Measurements from ENCODE around the gene OSBPL2.

OSBPL2 gene

DNA sequence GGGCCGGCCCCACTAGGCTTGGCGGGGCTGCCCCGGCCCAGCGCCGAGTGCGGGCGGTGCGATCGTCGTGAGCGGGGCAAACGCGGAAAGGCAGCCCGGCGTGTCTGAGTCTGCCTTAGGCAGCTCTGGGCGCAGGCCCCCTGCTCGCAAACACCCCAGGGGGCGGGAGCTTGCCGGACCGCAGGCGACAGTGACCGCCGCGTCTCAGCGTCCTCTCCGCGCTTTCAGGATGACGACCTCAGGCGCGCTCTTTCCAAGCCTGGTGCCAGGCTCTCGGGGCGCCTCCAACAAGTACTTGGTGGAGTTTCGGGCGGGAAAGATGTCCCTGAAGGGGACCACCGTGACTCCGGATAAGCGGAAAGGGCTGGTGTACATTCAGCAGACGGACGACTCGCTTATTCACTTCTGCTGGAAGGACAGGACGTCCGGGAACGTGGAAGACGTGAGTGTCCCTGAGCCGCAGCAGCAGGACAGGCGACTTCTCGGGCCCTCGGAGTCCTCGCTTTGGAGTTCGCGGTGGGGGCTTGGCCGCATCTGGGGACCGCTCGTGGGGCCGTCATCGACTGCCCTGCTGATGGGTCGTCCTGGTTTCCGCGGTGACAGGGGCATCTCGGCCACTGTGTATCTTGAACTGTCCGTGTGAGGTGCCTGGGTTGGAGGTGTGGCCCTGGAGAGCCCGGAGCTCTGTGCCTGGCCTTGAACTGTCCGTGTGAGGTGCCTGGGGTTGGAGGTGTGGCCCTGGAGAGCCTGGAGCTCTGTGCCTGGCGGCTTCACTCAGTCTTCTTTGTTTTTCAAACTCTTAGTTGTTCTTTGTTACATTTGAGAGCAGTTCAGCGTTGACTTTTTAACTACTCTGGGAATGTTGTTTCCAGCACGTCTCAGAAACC is 65.3 kb downstream of the OSBPL2 start:
- no peak for DNase-seq

DNA sequence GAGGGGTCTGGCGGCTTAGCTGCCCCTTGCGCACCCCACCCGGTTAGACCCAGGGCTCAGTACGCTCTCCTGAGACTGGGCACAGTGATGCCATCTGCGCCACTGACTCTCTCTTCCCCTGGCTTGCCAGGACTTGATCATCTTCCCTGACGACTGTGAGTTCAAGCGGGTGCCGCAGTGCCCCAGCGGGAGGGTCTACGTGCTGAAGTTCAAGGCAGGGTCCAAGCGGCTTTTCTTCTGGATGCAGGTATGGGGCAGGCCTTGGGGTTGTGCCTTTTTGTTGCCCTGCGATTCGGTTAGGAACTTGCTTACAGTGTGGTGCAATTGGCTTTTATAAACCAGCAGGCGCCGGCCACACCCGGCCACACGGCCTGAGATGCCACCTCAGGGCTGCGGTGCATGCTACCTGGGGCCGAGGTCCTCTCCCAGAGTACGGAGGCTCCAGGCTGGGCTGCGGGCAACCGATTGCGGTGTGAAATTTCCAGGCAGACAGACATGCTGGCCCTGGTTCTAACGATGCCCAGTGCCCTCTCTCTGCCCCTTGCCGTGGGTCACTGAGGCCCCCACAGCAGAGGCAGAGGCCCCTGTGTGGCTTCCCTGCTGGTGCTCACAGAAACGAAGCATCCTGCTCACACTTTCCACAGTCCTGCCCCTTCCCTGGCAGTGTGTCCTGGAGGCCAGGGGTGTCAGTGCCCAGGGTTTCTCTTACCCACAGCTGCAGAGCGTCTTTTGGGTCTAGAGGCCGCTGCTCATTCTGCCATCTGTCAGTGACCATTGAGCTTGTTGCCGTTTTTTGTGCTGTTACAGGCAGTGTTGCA is 66.2 kb downstream of the OSBPL2 start:
- DNase-seq = no peak

DNA sequence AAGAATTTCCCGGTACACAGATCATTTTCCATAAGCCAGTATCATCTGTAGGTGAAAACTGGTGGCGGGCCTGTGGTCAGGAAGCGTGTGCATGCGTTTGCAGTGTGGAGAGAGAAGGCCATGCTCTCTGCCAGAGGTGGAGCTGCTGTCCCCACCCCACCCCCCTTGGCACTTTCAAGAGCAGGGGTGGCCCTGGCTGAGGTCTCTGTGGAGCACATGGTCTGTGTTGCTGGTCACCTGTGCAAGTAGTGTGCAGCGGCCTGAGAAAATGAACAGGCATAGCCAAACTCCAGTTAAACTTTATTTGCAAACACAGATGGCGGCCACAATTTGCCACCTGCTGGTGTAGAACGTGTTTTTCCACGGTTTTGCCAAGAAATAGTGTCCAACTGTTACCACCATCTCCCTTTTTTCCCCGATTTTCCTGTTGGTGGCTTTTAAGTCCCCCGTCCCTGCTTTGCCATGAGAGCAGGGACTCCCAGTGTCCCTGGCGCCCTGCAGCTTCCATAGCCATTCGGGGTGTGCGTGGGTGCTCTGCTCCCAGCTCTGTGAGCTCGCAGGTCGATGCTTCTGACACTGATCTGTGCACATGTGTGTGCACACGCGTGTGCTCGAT is 66.9 kb downstream of the OSBPL2 start:
- DNase-seq = no peak

DNA sequence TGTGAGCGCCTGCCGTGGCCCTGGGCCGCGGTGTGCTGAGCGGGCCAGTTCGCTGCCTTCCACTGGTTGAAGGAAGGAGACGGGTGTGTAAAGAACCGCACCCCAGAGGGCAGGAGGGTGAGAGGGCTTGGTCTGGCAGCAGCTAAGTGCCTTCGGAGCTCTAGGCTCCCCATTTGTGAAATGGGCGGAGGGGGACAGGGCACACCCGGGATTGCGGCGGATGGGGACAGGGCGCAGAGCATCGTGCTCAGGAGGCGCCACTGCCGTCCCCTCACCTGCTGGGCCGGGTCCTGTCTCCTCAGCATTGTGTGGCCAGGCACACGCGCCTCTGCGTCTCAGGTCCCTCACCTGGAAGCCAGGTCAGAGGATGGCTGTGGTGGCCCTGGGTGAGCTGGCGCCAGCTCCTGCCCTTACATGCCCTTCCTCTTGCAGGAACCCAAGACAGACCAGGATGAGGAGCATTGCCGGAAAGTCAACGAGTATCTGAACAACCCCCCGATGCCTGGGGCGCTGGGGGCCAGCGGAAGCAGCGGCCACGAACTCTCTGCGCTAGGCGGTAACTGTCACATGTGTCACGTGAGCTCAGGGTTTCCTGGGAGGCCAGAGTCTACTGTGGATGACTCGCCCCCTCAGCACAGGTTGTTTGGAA is 67.6 kb downstream of the OSBPL2 start:
- DNase-seq = no peak

DNA sequence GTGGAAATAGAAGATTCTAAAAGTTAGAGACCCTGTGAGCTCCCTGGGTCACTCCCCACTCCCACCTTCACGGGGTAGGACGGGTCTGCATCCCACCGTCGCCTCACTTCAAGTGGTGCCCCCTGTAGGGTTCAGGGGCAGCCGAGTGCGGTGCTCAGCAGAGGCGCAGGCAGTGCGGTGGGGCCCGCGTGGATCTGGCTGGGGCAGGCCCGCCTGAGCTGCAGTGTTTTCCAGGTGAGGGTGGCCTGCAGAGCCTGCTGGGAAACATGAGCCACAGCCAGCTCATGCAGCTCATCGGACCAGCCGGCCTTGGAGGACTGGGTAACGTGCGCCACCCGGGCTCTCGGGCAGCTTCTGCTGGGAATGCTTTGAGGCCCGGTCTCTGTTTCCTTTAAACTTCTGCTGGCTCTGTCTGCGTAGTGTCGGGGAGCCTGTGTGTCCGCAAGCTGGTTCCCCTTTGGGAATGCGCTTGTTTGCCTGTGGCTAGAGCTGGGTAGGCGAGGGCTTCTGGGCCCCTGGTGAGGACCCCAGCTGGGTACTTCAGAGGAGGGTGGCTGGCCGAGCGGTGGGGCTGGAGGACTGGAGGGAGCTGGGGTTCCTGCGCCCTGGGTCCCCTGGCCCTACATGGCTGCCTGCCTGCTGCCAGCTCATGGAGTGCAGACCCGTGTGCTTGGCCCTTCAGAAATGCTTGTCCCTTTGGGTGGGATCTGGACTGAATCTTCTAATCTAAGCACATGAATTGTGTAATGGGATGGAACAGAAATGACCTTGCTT is 68.3 kb downstream of the OSBPL2 start:
- DNase-seq = no peak

DNA sequence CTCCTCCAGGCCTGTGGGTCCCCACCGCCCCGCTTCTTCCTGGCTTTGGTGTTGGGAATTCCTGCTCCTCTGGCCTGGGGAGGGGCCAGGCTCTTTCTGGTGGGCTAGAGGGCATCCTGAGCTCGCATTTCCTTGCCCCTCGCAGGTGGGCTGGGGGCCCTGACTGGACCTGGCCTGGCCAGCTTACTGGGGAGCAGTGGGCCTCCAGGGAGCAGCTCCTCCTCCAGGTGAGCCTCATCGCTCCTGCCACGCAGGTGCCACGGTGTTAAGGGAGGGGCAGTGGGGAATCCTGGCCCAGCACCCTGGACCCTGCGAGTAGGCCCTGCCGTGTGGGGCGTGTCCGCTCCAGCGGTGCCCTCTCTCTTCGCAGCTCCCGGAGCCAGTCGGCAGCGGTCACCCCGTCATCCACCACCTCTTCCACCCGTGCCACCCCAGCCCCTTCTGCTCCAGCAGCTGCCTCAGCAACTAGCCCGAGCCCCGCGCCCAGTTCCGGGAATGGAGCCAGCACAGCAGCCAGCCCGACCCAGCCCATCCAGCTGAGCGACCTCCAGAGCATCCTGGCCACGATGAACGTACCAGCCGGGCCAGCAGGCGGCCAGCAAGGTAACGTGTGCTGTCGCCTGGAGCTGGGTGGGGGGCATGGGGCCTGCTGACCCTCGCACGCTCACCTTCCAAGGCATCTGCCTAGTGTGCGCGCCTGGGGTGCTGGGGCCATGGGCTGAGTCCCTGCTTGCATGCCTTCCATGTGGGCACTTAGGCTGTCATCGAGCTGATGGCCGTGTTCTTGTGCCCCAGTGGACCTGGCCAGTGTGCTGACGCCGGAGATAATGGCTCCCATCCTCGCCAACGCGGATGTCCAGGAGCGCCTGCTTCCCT is 69.1 kb downstream of the OSBPL2 start:
- no peak for DNase-seq

DNA sequence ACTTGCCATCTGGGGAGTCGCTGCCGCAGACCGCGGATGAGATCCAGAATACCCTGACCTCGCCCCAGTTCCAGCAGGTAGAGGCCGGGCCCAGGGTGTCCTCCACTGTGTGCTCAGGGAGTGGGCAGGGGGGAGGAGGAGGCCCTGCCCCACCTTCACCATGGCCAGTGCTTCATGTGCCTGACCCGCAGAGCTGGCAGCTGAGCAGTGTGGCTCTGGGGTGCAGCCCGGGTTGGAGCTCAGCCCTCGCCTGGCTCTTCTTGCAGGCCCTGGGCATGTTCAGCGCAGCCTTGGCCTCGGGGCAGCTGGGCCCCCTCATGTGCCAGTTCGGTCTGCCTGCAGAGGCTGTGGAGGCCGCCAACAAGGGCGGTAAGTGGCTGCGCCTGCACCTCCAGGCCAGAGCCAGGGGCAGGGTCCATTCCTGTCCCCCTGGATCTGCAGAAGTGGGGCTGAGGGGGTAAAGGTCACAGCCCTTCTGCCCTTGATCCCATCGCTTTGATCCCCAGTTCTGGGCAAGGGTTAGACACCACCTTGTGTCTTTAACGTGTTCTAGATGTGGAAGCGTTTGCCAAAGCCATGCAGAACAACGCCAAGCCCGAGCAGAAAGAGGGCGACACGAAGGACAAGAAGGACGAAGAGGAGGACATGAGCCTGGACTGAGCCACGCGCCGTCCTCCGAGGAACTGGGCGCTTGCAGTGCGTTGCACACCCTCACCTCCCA is 69.9 kb downstream of the OSBPL2 start:
- DNase-seq = no peak

DNA sequence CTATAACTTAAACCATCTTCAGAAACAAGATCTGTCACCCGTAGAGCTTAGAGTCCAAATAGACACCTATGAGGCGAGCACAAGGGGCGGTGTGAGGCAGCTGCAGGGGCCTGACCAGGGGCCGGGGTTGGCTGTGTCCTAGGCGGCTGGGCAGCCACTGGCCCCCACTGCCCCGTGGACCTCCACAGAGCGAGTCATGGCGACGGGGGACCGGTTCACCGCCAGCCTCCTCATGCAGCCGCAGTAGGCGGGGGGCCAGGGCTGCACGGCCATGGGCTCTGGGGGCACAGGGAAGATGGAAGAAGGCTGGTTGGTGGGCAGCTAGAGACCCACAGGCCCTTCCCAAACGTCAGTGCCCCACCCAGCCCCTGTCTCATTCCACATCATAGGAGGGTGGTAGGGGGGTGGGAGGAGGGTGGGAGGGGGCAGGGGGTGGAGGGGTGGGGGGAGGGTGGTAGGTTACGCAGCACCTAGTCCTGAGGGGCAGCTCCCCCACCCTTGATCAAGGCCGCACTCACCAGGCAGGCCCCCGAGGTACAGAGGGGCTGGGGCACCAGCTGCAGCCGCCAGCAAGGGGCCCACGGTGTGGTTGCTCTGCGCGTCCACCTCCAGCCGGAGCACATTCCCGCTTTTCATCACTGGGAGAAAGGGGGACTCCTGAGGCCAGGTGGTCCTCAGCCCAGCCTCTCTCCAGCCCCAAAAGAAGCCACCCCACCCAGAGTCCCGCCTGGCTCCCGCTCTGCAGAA is 71.0 kb downstream of the OSBPL2 start:
- DNase-seq = no peak

DNA sequence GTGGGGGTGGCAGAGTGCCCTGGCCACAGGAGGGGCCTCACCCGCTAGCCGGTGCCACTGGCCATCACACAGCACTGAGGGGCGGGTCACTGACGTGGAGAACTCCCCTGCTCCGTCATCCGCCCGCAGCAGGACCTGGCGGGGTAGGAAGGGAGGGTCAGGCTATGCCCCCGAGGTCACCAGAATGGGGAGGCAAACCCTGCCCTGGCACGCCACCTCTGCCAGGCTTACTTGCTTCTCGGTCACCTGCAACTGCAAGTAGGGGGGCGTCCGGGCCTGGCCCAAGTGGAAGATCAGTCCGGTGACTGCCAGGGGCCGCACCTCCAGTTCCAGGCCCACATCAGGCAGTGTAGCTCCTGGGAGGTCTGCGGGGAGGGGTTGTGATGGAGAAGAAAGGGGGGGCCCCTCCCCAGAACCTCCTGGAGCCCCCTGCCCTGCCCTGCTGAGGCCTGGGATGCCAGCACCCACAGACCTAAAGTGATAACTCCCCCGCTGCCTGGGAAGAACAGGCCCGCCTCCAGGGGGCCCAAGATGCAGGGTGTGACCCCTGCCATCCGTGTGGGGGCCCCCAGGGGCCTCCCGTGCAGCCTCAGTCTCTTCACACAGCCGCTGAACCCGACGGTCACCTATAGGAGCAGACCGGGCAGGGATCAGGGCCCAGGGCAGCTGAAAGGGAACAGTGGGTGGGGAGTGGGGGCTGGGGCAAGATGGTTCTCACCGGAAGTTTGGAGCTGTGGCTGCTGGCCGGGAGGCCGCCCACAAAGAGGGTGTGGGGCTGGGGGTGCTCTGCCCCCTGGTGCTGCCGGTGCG is 71.8 kb downstream of the OSBPL2 start:
- DNase-seq = no peak

DNA sequence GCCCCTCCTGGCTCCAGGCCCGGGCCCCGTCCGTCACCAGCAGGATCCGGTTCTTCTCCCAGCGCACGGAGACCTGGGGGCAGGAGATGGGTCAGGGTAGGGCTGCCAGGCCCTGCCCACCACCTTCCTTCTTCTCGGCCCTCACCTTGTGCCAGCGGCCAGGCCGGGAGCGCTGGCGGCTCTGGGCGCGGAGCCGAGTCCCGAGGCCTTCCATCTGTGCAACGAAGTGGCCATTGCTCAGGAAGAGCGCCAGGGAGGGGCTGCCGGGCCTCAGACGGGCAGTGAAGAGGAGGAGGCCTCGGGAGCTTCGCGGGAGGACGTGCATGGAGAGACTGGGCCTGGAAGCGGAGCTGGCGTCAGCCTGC is 72.4 kb downstream of the OSBPL2 start:
- no peak for DNase-seq

DNA sequence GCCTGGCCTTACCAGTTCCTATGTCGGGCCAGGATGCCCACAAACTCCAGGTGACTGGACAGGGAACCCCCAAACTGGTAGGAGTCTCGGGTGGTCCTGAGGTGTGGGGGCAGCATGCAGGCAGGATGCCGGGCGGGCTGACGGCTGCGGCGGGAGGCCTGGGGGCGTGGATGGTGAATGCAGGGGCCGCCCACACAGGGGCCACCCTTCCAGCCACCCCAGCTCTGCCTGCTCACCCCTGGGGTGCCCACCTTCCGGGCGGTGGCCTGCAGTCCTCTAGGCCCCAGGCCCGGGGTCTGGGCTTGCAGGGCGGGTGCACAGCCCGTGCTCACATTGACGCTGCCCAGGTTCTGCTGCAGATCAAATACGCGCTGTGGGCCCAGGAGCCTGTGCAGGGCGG is 72.8 kb downstream of the OSBPL2 start:
- DNase-seq = no peak

DNA sequence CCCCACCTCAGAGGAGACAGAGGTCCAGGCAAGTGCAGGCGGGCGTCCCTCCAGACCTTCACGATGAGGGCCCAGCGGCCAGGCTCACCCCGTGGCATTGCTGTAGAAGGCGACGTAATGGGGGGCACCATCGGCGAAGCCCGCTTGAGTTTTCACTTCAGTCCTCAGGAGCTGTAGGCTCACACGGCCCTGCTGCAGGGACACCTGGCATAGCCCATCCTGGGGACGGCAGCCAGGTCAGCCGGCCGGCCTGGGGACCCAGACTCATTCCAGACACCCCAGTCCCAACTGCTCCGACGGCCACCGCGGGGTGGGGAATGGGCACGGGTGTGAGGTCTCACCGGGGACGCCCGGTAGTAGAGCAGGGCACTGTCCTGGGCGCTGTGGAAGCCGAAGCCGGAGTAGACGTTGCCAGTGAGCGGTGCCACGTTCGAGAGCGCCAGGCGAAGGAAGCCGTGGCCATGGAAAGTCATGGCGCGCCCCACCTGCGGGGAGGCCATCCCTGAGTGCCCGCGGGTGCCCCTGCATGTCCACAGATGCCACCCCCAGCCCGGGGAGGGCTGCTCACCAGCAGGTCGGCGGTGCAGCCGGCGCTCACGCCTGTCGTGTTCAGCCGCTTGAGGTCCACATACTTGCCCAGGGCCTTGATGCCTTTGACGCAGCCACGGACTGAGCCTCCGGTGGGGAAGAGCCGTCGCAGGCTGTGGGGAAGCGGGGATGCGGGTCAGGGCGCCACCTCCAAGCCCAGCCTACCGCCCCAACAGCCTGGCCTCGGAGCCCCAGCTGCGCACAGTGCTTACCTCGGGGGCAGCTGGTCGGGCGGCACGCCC is 73.7 kb downstream of the OSBPL2 start:
- no peak for DNase-seq

DNA sequence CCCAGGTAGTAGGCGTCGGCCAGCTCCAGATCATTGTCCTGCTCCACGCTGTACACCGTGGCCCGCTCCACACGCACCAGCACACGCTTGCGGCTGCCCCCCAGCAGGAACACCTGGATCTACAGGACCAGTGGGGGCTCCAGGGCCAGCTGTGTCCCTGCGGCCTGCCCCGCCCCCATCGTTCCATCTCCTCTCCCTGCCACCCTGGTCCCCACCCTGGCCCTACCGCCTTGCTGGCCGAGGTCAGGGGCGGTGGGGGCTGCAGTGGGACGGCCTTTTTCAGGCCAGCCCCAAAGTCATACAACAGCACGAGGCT is 74.3 kb downstream of the OSBPL2 start:
- no peak for DNase-seq

DNA sequence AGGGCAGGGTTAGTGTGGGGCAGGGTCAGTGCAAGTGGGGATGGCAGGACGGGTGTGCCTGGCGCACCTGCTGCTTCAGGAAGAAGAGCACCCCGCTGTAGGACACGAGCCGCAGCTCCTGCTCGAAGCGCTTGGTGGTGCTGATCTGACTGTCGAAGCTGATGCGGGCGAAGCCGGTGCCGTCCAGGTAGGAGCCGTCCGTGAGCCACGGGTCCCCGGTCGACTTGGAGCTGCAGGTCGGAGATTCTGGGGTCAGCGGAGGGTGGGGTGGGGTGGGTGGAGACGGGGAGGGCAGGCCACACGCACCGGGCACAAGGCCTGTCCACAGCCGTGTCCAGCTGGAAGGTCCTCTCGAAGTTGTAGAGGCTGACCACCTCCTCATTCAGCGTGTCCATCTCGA is 74.7 kb downstream of the OSBPL2 start:
- DNase-seq = no peak

DNA sequence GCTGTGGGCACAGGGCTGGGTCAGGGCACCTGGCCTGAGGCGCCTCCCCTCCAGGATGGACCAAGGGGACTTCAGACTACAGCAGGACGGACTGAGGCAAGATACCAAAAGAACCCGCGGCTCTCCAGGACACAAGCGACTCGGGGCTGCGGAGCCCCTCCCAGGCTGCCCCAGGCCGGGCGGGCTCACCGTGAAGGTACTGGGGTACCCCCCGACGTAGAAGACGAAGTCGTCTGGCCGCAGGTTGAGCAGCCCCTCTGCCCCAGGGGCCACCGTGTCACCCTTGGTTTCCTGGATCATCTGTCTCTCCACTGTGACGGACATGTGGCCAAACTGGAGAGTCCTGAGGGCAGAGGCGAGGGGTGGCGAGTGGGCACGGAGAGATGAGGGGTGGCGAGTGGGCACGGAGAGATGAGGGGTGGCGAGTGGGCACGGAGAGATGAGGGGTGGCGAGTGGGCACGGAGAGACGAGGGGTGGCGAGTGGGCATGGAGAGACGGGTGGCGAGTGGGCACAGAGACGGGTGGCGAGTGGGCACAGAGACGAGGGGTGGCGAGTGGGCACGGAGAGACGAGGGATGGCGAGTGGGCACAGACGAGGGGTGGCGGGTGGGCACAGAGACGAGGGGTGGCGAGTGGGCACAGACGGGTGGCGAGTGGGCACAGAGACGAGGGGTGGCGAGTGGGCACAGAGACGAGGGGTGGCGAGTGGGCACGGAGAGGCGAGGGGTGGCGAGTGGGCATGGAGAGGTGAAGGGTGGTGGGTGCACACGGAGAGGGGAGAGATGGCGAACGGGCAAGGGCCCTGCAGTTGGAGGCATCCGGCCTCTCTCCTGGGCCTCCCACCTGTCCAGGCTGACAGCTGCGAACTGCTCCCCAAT is 75.4 kb downstream of the OSBPL2 start:
- no peak for DNase-seq

DNA sequence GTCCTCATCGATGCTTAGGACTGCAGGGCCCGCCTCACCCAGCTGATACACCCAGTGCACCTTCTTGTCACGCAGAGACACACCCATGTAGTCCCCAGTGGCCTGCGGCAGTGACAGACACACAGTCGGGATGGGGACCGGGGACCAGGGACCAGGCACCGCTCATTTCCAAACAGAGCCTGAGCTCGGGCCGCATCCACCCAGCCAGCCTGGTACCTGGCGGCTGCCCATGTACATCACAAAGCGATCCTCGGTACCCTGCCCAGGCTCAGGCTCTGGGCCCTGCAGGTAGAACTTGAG is 76.0 kb downstream of the OSBPL2 start:
- no peak for DNase-seq

DNA sequence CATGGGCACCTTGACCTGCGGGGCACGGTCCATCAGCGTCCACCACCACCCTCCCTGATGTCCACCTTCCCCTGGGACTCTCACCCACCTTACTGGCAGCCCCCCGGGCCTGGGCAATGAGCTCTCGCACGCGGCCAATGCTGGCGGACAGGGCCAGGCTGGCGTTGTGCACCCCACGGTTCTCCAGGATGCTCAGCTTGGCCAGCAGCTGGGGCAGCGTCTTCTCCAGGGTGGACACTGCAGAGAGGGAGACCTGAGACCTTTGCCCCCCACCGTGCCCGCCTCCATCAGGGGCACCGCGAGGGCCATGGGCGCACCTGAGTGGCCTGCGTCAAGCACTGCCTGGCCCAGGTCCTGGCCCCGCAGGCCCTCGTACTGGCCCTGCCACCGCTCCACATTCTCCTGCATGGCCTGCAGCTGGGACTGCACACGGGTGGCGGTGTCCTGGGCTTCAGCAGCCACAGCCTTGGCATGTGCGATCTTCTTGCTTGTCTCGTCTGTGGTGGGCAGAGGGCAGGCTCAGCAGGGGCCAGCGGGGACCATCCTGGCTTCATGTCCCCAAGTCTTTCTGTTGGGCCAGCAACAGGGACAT is 76.5 kb downstream of the OSBPL2 start:
- no peak for DNase-seq
